MV-4-11 (cell line): ENCODE measurements around the gene LRRC73.
"Not testable (repeated sequence)": the region's sequence is repeated elsewhere in the genome, so short reads cannot be mapped to it uniquely, and the experiment has no call there.

ENCODE experiments used
- DNase-seq: peaks from one replicate; lab custom pipeline; 2025; lab: John Stamatoyannopoulos, UW

The LRRC73 gene

DNA sequence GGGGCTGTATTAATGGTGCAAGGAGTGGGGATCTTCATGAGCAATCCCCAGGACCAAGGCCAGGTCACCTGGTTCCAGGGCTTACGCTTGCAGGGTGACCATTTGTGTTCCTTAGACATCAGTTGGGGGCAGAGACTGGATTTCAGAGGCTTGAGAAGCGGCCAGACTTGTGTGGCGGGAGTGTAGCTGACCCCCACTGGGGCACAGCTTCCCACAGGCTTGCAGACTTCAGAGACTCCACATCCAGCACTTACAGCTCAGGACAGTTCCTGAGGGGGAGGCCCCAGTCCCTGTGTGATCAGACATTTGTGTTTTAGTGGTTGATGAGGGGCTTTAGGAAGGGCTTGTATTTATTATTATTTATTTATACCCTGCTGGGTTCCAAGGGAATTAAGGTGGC is 17.5 kb downstream of the LRRC73 start:
- DNase-seq: no peak

- no peak for DNase-seq
Measured at GRCh38 chr6:43491750-43492661, 18.1 kb downstream of the LRRC73 start.

- DNase-seq: no peak
Measured at GRCh38 chr6:43490523-43490939, 19.6 kb downstream of the LRRC73 start.

DNA sequence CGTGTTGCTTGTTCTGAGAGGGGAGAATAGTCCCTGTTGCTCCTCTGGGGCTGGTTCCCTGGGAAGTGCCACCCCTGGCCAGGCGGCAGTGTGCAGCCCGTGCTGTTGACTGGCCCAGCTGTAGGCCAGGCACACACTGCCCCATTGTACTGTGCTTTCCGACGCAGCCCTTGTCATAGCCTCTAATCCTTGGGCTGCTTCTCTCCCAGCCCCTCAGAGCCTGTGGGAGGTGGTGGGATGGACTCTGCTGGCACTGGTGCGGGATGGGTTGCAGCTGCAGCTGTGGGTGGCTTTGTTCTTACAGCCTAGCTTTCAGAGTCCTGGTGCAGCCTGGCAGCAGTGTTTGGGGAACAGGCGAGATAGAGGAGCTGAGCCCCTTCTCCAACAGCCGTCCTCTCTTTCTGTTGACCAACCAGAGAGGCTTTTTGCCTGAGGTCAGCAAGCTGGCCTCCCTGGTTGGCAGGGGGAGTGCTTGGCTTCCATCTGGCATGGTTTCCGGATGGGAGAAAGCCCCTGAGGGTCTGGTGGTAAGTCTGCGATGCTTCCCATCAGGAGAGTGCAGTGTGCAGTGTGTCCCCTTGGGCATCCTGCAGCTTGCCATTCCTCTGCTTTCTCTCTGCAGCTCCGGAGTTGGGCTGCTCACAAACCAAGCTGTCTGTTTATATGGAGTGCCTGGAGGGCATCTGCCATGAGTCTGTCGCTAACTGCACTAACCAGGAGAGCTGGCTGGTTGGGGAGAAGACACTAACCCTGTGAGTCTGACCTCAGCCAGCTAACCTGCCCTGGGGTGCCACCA is 20.7 kb downstream of the LRRC73 start:
- no peak for DNase-seq

- no peak for DNase-seq
Measured at GRCh38 chr6:43488667-43489276, 21.4 kb downstream of the LRRC73 start.

DNA sequence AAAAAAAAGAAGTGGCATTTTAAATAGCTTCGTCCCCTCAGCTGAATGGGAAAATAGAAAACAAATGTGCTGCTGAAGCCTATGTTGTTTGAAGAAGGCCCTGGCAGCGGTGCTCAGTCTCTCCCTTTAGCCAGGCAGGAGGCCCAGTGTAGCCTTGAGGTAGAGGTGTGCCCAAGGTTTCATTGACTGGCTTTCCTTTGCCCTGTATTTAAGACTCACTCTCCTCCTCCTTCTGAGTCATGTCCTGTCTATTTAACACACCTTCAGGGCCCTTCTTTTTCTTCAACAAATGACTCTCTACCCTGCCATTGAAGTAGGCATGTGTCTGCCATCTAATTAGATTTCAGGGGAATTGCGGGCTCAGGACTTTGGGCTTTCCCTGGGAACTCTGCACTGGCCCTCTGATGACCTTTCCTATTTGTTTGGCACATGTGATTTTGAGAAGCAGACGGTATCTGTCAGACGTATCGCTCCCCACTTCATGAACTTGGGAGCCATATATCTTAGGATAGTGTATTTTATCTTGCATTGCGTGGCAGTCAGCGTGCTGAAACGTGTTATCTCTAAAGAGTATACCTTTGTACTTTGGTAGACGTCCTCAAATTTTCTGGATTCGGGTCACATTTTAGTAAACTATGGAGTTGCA is 28.4 kb downstream of the LRRC73 start:
- DNase-seq: no peak

DNA sequence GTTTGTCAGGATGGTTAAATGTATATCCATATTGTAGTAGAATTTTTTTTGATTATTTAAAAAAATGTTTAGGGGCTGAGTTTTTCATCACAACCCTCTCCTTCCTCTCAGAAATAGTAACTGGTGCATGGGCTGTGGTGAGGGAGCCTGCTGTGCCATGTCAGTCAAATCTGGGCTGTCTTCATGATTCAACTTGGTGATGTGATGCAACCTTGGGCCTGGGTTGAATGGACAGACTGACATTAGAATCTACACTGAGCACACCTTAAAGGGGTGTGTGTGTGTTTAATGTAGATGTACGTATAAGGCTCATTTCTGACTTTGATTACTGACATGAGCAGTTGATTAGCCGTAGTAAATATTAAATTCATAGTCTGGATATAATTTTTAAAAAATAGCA is 29.1 kb downstream of the LRRC73 start:
- DNase-seq: peak; percentile 42

- no peak for DNase-seq
Measured at GRCh38 chr6:43478008-43478372, 32.2 kb downstream of the LRRC73 start.

- peak; percentile 53 for DNase-seq
Measured at GRCh38 chr6:43477235-43478007, 32.7 kb downstream of the LRRC73 start, which contains the start of gene TJAP1. Gene TJAP1 (plus strand): TSS chr6:43477570. CDS start chr6:43499002, 21,432 bp downstream.

DNA sequence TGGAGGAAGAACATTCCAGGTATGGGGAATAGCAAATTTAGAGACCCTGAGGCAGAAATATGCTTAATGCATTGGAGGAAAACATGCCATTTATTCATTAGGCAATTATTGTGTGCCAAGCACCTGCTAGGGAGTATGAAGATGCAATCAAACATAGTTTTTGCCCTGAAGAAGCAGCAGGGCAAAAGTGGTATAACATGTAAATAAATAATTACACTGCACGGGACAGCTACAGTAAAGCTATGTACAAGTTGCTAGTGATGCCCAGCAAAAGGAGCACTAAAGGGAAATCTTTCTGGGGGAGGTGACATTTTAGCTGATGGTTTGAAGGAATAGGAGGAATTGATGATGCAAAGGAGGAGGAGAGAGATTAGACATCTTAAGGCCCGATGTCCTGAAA is 33.4 kb downstream of the LRRC73 start:
- no peak for DNase-seq

DNA sequence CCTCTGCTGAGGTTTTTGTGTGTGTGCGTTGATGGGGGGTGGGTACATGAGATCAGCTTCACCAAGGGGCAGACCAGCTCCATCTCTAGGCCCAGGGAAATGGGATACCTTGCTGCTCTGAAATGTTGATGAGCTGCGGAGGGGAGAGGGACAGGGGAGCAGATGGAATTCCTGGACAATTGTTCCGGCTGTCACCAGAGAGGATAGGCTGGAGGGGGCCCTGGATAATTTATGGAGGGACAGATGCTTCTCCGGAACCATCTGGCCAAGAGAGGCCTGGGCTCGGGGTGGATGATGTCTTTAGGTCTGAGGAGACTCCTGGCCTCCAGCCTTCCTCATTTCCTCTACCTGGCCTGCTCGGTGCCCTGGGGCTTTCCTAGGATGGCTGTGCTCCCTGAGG is 34.6 kb downstream of the LRRC73 start:
- no peak for DNase-seq

GRCh38 chr6:43472515-43472914 is 37.6 kb downstream of the LRRC73 start:
- DNase-seq: no peak

DNA sequence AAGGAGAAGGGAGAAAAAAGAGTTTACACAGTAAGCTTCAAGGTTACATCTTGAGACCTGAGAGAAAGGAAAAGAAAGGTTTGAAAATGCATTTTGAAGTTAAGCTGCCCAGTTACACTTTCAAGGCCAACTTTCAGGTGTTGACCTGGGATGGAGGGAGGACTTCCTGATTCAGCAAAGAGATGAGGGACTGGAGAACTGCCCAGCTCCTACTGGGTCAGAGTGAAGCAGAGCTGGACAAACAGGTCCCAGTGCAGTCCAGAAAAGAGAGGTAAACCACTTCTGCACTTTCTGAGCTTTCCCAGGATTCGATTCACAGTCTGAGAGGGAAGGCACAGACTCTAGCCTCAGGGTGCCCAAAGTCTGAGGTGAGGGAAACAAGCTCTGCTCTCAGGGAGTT is 38.7 kb downstream of the LRRC73 start:
- DNase-seq: no peak

DNA sequence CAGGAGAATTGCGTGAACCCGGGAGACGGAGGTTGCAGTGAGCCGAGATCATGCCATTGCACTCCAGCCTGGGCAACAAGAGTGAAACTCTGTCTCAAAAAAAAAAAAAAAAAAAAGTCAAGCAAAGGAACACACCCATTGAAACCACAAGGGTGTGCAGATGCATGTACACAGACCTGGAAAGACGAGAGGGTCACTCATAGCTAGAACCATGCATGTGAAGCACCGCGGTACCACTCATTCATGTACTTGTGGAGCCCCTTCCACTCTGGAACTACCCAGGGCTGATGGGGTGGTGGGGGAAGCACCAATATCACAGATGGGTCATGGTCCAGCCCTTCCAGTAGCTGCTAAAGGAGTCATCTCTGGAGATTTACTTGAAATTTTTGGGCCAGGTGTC is 40.2 kb downstream of the LRRC73 start:
- DNase-seq: no peak

DNA sequence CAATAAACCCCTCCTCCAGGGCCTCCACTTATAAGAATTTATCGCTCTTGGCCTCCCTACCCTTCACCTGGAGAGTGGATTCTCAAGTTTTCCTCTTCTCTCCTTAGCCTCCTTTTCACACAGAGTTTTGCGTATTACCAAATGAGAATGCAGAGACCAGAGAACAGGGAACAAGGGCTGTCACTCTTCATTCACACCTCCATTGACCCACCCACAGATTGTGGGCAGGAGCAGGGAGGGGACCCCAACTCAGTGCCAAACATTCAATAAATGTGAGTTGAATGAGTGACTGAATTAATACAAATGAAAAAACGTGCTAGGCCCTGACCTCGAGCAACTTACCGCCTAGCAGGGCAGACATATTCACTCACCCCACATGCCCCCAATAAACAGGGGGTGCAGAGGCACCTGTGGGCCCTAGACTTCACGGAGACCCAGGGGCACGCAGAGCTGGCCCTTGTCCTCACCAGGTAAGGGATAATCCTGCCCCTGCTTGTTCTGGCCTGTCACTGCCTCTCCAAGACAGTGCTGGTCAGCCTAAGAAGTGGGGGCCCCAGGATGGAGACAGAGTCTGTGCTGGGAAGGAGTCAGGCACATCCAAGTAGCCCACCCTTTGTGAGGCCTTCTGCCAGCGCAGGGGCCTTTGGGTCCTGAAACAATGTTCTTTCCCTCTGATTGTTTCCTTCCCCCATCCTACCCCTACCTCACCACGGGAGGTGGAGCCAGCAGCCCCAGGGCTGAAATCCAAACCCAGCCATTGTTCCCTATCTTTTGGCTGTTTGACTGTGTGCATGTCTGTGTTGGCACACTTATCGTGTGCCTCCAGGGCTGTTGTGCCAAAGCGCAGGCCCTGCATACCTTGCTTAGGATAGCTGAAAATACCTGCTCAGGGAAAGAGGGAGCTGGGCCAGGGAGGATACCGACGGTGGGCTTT is 41.1 kb downstream of the LRRC73 start:
- no peak for DNase-seq

- DNase-seq: no peak
Measured at GRCh38 chr6:43468240-43468639, 41.9 kb downstream of the LRRC73 start.

DNA sequence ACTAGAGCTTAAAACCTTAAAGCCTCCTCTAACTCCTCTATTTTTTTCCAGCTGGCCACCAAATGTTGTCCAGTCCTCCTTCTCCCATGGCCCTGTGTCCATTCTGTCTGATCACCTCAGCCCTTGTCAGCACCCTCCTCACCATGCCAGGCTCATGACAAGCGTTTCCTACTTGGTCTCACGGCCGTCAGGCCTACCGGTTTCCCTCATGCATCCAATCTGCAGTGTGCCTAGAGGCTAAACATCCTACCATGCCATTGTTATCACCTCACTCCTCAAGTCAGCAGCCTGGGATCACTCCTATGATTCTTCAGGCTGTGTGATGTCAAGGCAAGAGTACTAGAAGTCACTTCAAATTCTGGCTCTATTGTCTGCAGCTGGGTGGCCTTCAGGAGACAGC is 42.4 kb downstream of the LRRC73 start:
- no peak for DNase-seq

DNA sequence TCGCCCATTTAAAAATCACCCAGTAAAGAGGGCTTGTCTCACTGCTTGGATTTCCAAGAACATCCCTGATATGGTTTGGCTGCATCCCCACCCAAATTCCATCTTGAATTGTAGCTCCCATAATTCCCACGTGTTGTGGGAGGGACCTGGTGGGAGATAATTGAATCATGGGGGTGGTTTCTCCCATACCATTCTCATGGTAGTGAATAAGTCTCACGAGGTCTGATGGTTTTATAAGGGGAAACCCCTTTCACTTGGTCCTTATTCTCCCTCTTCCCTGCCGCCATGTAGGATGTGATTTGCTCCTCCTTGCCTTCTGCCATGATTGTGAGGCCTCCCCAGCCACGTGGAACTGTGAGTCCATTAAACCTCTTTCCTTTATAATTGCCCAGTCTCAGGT is 42.9 kb downstream of the LRRC73 start:
- not testable (repeated sequence) for DNase-seq

DNA sequence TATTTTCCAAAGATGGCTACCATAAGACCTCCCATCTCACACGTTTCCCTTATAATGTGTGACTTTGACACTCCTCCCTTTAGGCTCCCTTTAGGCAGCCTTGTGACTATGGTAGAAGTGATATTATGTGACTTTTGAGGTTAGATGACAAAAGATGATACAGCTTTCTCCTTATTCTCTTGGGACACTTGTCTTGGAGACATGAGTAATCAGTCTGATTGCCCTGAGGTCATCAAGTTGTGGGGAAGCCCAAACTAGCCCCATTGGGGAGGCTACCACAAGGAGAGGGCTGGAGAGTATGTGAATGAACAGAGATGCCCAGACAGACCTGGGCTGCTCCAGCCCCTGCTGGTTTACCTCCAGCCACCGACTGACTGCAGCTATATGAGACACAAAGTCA is 44.2 kb downstream of the LRRC73 start:
- DNase-seq: no peak

DNA sequence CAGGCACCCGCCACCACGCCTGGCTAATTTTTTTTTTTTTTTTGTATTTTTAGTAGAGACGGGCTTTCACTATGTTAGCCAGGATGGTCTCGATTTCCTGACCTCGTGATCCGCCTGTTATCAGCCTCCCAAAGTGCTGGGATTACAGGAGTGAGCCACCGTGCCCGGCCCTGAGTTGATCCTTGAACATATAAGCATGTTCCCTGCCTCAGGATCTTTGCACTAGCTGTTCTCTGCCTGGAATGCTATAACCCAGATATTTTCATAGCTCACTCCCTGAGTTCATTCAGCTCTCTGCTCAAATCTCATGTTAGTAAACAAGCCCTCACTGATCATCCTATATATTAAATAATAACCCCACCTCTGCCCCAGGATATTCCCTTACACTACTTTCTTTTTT is 45.8 kb downstream of the LRRC73 start:
- DNase-seq: no peak
